HG03039 (cell line): ENCODE measurements around the gene PODXL.

ENCODE experiments used
- ATAC-seq: cut with Tn5 transposase; IDR thresholded peaks from one replicate; pipeline ENCODE4 v1.9.1; 2021; ENCODE audit warnings: mild to moderate bottlenecking, moderate library complexity; ENCODE audit not compliant: unreplicated experiment

The PODXL gene

GRCh38 chr7:131568510-131568909 is 12.1 kb upstream of the PODXL start:
- no peak for ATAC-seq

GRCh38 chr7:131564640-131565039 is 8.2 kb upstream of the PODXL start:
- ATAC-seq: no peak

GRCh38 chr7:131563918-131564317 is 7.5 kb upstream of the PODXL start:
- ATAC-seq: no peak

DNA sequence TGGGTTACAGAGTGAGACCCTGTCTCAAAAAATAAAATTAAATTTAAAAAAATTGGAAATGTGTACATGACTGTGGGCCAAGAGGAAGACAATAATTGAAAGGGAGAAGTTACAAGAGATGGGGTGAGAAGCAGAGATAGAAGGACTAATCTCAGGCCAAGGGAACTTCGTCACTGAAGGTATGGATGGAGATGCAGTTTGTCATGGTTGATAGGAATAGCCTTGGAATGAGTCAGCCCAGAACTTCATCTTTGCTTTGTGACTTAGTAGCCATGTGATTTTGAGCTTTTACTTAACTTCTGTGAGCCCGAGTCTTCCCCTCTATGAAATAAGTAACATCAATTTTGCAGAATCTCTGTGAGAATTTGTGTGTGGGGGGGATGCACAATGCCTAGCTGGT is 6.5 kb upstream of the PODXL start:
- no peak for ATAC-seq

- ATAC-seq: no peak
Observed at GRCh38 chr7:131560061-131560460, 3.6 kb upstream of the PODXL start.

DNA sequence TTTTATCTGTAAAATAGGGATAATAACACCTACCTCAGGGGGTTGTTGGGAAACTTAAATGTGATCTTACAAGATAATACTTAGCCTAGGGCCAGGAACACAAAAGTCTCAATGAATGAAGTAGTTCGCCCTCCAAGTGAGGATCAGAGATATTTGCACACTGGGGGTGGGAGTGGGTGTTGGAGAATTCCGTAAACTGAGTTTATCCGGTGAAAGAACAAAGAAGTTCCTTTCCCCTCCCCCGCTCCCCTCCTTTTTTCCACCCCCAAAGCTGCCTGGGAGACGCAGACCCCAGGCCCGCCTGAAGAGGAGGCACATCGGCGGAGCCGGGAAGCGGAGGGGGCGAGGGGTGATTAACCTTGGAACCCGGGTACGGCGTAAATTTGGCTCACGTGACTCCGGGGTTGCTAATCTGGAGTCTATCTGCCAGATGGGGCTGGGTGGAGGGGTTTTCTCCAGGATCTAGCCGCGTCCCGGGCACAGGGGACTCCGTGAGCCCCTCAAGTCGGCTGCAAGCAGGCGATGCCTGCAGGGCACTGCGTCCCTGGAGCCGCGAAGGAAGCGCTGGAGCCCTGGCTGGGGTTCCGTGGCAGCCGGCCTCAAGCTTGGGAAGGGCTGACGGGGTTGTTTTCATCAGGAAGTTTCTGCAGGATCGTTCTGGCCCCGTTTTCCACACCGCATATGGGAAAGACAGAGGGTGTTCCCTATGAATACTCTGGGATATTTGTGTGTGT is 1.4 kb upstream of the PODXL start:
- ATAC-seq: no peak

DNA sequence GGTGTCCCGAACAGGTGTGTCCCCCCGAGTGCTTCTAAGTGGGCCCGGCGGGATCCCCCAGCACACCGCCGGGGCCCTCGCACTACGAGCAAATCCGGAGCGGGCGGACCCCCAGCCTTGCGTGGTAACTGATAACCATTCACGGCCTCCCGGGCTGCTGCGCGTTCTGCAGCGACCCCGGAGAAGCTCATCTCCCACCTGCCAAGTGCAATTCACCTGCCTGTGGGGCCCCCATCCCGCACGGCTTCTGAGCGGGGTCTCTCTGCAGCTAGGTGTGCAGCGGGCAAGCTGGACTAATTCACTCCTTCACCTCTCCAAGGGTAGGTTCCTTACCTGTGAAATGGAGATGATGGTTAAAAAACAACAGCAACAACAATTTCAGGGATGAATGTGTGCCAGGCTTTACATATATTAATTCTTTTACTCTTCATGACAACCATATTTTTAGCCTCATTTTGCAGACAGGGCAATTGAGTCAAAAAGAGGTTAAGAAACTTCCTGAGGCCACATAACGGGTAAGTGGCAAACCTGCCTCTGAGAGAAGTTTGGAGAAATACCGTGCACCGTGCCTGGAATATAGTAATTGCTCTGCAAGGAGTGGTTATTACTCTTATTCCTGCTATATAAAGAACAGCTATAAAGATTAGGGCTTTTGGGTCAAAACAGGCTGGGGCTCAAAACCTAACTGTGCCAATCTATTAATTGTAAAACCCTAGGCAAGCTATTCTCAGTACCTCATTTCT is 652 bp upstream of the PODXL start:
- ATAC-seq: no peak

GRCh38 chr7:131555552-131556052 is 826 bp downstream of the PODXL start:
- no peak for ATAC-seq

DNA sequence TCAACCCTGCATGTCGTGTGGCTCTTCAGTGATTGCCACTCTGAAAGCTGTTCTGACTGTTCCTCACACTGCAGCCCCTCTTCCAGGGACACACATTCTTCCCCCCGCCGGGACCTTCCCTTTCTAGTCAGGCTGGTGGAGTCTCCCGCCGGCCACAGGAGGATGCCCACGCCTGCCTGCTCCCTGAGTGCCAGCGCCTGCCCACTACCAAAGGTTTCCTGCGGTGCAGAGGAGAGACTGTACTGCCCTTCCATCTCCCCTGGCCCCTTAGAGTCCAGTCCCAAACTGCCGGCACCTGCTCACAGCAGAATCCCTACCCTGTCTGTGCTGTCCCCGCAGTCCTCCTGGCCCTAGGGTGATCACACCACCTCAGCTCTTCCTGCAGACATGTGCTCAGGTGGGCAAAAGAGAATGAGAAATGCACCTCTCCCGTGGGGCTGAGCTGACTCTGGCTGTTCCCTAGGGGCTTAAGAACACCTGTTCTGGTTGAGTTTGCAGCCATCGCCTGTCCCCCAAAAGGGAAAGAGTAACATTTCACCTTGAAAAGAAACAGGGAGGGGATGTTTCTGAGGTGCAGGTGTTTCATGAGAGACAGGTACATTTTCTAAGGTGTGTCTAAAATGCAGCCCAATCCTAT is 1.4 kb downstream of the PODXL start:
- ATAC-seq: no peak

GRCh38 chr7:131553931-131554330 is 2.5 kb downstream of the PODXL start:
- ATAC-seq: no peak

DNA sequence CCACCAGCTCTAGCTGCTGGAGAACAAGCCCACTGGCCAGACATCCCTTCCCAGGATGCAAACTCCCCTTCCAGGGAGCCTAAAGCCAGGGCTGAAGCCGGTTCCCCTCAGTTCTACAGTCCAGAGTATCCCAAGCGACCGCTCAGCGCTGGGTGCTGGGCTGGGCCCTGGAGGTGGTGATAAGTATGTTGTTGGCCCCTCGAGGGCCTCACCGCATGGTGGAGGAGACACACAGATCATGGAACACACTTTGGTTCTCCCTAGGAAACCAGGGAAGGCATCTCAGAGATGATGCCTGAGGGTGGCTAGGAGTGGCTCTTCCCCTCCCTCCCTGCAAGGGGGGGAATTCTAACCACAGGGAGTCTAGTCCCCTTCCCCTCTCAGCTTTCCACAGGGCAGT is 4.4 kb downstream of the PODXL start:
- no peak for ATAC-seq

DNA sequence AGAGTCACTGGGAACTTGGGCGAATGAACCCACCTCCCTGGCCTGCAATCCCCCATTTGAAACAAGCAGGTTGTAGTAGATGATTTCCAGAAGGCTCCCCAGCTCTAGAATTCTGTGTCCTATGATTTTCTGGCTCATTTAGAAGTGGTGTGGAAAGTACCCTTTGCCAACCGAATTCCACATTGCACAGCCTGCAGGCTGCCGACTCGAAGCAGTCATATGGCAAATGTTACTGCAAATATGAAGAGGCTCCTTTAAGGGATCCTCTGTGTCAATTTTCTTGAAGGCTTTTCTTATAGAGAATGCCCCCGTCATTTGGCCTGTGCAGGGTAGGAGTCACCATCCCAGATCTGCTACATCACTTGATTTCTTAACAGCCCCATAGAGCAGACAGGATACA is 5.6 kb downstream of the PODXL start:
- no peak for ATAC-seq

GRCh38 chr7:131548371-131548770 is 8.1 kb downstream of the PODXL start:
- ATAC-seq: no peak

DNA sequence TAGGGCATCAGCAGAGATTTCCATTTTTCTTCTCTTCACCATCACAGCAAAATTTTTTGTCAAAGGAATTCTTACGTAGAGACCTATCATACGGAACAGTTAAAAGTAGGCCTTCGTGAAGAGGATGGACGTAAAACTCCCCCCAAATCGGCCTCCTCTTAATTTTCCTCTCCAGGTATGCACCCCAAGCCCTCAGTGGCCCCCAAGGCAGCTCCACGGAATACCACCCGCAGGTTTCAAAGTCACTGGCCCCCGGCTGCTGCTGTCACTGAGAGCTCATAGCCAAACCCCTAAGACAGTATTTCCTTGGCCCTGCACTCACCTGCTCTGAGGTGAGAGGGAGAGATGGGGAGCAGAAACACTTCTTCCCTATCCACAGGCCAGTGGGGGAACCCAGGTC is 8.8 kb downstream of the PODXL start:
- no peak for ATAC-seq

- no peak for ATAC-seq
Observed at GRCh38 chr7:131546583-131547141, 9.8 kb downstream of the PODXL start.

DNA sequence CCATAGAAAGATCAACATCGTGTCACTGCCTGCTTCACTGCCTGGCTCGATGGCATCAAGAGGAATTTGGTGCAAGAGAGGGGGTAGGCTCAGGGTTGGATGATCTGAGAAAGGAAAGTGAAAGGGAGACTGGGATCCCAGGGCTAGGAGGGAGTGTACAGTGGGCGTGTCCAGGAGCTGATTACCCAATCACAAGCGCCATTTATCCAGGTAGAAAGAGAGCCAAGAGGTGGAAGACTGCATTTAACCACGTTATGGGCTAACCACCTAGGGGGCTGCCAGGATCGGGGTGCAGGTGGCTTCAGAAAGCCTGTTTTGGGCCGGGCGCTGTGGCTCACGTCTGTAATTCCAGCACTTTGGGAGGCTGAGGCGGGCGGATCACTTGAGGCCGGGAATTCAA is 10.3 kb downstream of the PODXL start:
- ATAC-seq: no peak

GRCh38 chr7:131544449-131545301 is 11.8 kb downstream of the PODXL start:
- no peak for ATAC-seq

- no peak for ATAC-seq
Observed at GRCh38 chr7:131544021-131544420, 12.4 kb downstream of the PODXL start.

DNA sequence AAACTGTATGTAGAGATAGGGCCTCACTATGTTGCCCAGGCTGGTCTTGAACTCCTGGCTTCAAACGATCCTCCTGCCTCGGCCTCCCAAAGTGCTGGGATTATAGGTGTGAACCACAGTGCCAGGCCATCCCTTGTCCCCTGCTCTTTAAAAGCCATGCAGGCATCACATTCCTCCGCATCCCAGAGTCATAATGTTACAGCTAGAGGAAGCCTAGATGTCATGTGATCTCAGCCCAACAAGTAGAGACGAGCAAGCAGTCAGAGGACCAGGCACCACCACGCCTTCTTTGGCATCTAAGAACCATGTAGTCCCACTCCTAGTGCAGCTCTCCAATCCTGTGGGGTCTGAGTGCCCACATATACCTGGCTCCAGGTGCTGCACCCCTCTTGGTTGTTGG is 13.1 kb downstream of the PODXL start:
- ATAC-seq: no peak

DNA sequence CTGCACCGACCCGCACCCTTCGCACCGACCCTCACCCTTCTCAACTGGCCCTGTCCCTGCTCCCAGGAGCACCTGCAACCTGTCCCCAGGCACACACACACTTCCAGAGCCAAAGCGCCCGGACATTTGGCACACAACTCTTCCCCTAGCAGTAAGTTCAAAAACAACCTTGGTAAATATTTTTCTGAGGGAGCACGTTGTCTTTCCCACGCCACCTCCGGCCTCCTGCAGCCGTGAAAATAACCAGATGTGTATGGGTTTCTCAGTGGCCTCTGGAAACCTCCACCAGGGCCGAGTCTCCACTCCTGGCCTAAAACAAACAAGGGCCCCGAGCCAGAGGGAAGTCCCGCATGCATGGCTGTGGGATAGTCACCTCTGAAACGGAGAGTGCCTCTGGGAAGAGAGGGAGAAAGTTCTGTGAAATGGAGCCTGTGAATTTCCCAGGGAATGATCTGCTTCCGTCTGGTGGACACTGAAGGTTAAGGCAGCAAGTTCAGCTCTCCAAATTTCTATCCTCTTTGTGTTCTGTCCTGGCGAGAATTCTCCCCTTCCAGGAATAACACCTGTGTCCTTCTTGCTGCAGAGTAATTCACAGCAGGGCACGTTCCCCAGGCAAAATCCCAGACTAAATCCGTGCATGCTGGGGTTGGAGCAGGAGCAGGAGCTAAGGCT is 15.8 kb downstream of the PODXL start:
- no peak for ATAC-seq
